CD14-positive monocyte (primary cell): ENCODE measurements around the gene AHI1. TPM values are rescaled to one million over a fixed set of nuclear protein-coding genes. Genes with fewer than 3 reads are reported as not detected.

Source experiments
- DNase-seq, 3 donors: peaks; one replicate each; pipeline ENCODE4 v3.0.0-alpha.2; 2011 to 2022
- H2AFZ ChIP-seq: 2 replicates; pipeline ENCODE4 v1.6.0; 2012; ENCODE audit warnings: mild to moderate bottlenecking, low read depth, low read length, inconsistent platforms; ENCODE audit not compliant: insufficient read depth, poor library complexity, severe bottlenecking
- H3K27ac ChIP-seq, 2 donors: 1 replicate in 1 of 2; 2 replicates in 1 of 2; pipeline ENCODE4 v1.5.1; 2012 to 2013; ENCODE audit warnings: low read length in 2 of 2, control low read depth in 1 of 2, inconsistent platforms in 1 of 2, low read depth in 1 of 2, mild to moderate bottlenecking in 1 of 2
- H3K27me3 ChIP-seq, 2 donors: one replicate each; pipeline versions ENCODE4 v1.6.0 to v1.6.1; 2011 to 2013; ENCODE audit warnings: low read length in 2 of 2; ENCODE audit not compliant: control insufficient read depth in 2 of 2, insufficient read depth in 2 of 2
- H3K36me3 ChIP-seq, 2 donors: replicated peaks in 1 of 2; 1 replicate in 1 of 2; 2 replicates in 1 of 2; pipeline versions ENCODE4 v1.5.1 to v1.6.1; 2012 to 2013; ENCODE audit warnings: low read length in 2 of 2, control low read depth in 1 of 2, inconsistent platforms in 1 of 2, mild to moderate bottlenecking in 1 of 2; ENCODE audit not compliant: insufficient read depth in 2 of 2, control insufficient read depth in 1 of 2
- H3K4me1 ChIP-seq, 2 donors: 1 replicate in 1 of 2; 2 replicates in 1 of 2; pipeline versions ENCODE4 v1.5.1 to v1.6.1; 2012 to 2013; ENCODE audit warnings: low read length in 2 of 2, control low read depth in 1 of 2, inconsistent platforms in 1 of 2, mild to moderate bottlenecking in 1 of 2, moderate library complexity in 1 of 2; ENCODE audit not compliant: insufficient read depth in 2 of 2, control insufficient read depth in 1 of 2
- H3K4me2 ChIP-seq: replicated peaks from 2 replicates; pipeline ENCODE3; 2012; ENCODE audit warnings: low read length, moderate library complexity, mild to moderate bottlenecking; ENCODE audit not compliant: poor library complexity, severe bottlenecking; ENCODE audit errors: extremely low read depth
- H3K4me3 ChIP-seq, 3 experiments: fragments of 200-600 bp in 1 of 3; sonication (generic) in 1 of 3; replicated peaks in 1 of 3; 1 replicate in 2 of 3; 2 replicates in 1 of 3; pipeline ENCODE4 v1.5.1; 2011 to 2013; ENCODE audit warnings: low read length in 3 of 3, mild to moderate bottlenecking in 3 of 3, control low read depth in 2 of 3, low read depth in 2 of 3, inconsistent platforms in 1 of 3, moderate library complexity in 1 of 3
- H3K79me2 ChIP-seq: 2 replicates; pipeline ENCODE4 v1.6.0; 2012; ENCODE audit warnings: mild to moderate bottlenecking, control low read depth, inconsistent platforms, low read length, moderate library complexity; ENCODE audit not compliant: insufficient read depth
- H3K9ac ChIP-seq: 2 replicates; pipeline ENCODE4 v1.6.0; 2017; ENCODE audit warnings: low read length, mild to moderate bottlenecking; ENCODE audit not compliant: insufficient read depth, poor library complexity, severe bottlenecking
- H3K9me3 ChIP-seq, 2 donors: replicated peaks in 1 of 2; 1 replicate in 1 of 2; 2 replicates in 1 of 2; pipeline versions ENCODE4 v1.5.1 to v1.6.1; 2012 to 2013; ENCODE audit warnings: low read length in 2 of 2, control low read depth in 1 of 2; ENCODE audit not compliant: control insufficient read depth in 1 of 2, insufficient read depth in 1 of 2
- H4K20me1 ChIP-seq: 2 replicates; pipeline ENCODE4 v1.6.0; 2012; ENCODE audit warnings: mild to moderate bottlenecking, low read length, control low read depth, moderate library complexity; ENCODE audit not compliant: insufficient read depth
- H3K27ac Mint-ChIP-seq, 7 donors: one replicate each; pipeline ENCODE4 v1.8.0; 2020; ENCODE audit warnings: mild to moderate bottlenecking in 7 of 7, mixed read lengths in 7 of 7, moderate library complexity in 6 of 7, inconsistent platforms in 2 of 7
- H3K27me3 Mint-ChIP-seq, 3 donors: one replicate each; pipeline ENCODE4 v1.8.0; 2021 to 2022; ENCODE audit warnings: low read depth in 3 of 3, mild to moderate bottlenecking in 3 of 3, mixed read lengths in 3 of 3, moderate library complexity in 3 of 3, inconsistent platforms in 1 of 3
- H3K36me3 Mint-ChIP-seq, 2 donors: one replicate each; pipeline ENCODE4 v1.8.0; 2020; ENCODE audit warnings: mixed read lengths in 2 of 2, inconsistent platforms in 1 of 2, mild to moderate bottlenecking in 1 of 2
- H3K4me1 Mint-ChIP-seq: one replicate; pipeline ENCODE4 v1.8.0; 2020; ENCODE audit warnings: mild to moderate bottlenecking, mixed read lengths
- H3K4me3 Mint-ChIP-seq, 2 donors: one replicate each; pipeline ENCODE4 v1.8.0; 2020; ENCODE audit warnings: mild to moderate bottlenecking in 2 of 2, mixed read lengths in 2 of 2, moderate library complexity in 1 of 2
- H3K9me3 Mint-ChIP-seq, 7 donors: one replicate each; pipeline ENCODE4 v1.8.0; 2020 to 2022; ENCODE audit warnings: mixed read lengths in 7 of 7, mild to moderate bottlenecking in 6 of 7, moderate library complexity in 6 of 7, inconsistent platforms in 2 of 7
- WGBS: methylation state at CpG from one replicate; pipeline ENCODE4 v1.1.5; 2013; ENCODE audit warnings: missing lambda C conversion rate; ENCODE audit not compliant: insufficient coverage; 5-methylcytosine and 5-hydroxymethylcytosine counted together
- intact Hi-C, 2 donors: fragments of 100-400 bp; cut with micrococcal nuclease; formaldehyde crosslinking; loops; one replicate each; pipeline versions ENCODE4 v1.15.0 to v1.15.1; 2023
- polyA plus RNA-seq, 3 donors: library from polyadenylated mRNA; depleted of rRNA in 1 of 3; unstranded in 2 of 3; stranded (reverse) in 1 of 3; fragments of 300-500 nt in 2 of 3; fragments of >200 nt in 1 of 3; fragmentation: Illumina TruSeq in 2 of 3; gene quantifications; 1 replicate in 2 of 3; 2 replicates in 1 of 3; pipeline ENCODE4 v1.2.3, GENCODE V29; 2012 to 2021
- TF ChIP-seq, protein P1 (sequence below): fragments of 200-600 bp; IDR thresholded peaks from one replicate; pipeline ENCODE4 v1.8.0; 2022; ENCODE audit warnings: antibody characterized with exemption, mild to moderate bottlenecking

The AHI1 gene
- polyA plus RNA-seq, 3 donors, result 0.91 to 2.8 (median 1.4) TPM

DNA sequence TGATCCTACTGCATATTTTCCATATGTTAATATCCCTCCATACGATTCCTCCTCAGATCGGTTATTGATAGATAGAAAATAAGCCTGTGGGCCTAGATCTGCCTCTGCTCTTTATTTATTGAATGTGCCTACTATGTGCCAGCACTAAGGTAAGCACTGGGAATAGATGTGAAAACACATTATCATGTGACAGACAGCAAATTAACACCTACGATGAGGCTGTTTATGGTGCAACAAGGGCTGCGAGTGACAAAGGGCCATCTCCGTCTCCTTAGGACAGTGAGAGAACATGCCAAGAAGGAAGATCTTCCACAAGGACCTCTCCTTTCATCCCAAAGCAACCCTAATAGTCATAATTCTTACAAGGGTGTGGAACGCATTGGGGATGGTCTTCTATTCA, 225.9 kb downstream of the AHI1 start:
- Histone ChIP-seq H2AFZ (no peak overlapping the region), H3K4me3 (no peak overlapping the region), H3K4me1 (peaks cover 12 to 21% of the 10 kb centered on the region in 2 donors), H4K20me1 (no peaks in the 10 kb centered on the region), H3K27ac (no peak overlapping the region), H3K9me3 (no peaks in the 10 kb centered on the region), H3K79me2 (no peaks in the 10 kb centered on the region), H3K9ac (no peak overlapping the region), H3K27me3 (no peaks in the 10 kb centered on the region), H3K36me3 (no peaks in the 10 kb centered on the region), H3K4me2 (no peak overlapping the region)
- peaks cover 25% of the 10 kb centered on the region for H3K4me1 Mint-ChIP-seq
- H3K4me3 Mint-ChIP-seq, result no peak overlapping the region
- no peak overlapping the region for H3K27ac Mint-ChIP-seq
- no CpG with 5 or more reads among the region's 6 CpGs for WGBS
- H3K27me3 Mint-ChIP-seq, result peaks cover 0 to 1% (median 0%) of the 10 kb centered on the region in 3 donors
- TF ChIP-seq, protein P1, sequence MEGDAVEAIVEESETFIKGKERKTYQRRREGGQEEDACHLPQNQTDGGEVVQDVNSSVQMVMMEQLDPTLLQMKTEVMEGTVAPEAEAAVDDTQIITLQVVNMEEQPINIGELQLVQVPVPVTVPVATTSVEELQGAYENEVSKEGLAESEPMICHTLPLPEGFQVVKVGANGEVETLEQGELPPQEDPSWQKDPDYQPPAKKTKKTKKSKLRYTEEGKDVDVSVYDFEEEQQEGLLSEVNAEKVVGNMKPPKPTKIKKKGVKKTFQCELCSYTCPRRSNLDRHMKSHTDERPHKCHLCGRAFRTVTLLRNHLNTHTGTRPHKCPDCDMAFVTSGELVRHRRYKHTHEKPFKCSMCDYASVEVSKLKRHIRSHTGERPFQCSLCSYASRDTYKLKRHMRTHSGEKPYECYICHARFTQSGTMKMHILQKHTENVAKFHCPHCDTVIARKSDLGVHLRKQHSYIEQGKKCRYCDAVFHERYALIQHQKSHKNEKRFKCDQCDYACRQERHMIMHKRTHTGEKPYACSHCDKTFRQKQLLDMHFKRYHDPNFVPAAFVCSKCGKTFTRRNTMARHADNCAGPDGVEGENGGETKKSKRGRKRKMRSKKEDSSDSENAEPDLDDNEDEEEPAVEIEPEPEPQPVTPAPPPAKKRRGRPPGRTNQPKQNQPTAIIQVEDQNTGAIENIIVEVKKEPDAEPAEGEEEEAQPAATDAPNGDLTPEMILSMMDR, result no peak
- no peaks in the 10 kb centered on the region for H3K9me3 Mint-ChIP-seq
- intact Hi-C loops, result no loop called here
- DNase-seq, result no peak
- H3K36me3 Mint-ChIP-seq, result no peaks in the 10 kb centered on the region

DNA sequence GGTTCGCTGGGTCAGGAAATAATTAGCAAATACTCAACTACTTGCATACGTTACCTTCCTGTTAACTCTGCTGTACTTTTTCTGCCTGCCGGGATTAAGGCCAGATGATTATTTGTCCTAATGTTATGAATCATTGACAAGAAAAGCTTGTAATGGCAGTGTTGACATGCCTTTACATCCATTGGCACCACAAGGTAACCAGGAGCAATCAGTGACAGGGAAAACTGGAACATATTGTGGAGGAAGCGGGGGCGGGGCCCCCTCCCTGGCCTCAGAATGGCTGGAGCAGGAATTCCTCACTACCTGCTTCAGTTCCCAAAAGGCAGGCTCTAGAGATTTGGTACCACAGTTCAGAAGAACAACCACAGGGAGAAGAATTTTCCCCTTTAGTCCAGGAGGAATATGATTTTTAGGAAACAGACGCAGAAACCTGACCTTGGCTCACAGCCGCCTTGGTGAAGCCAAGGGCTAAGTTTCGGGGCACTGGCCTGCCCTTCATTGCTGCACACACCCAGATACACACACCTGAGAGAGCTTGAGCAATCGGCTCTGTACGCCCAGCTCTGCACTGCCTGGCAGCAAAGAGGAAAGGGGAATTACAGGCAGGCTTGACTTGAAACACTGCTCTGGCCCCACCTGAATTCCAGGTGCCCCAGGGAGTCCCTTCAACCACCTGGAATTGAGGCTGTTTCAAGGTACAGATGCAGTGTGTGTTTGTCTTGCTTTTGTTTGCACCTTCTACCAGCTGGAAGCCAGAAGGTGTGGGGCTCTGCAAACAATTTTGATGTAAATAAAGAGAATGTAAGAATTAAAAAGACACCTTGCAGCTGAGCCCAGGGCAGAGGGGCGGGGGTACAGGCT, 226.6 kb downstream of the AHI1 start:
- Histone ChIP-seq H3K27me3 (no peaks in the 10 kb centered on the region), H3K79me2 (no peaks in the 10 kb centered on the region), H3K27ac (no peak overlapping the region), H3K36me3 (no peaks in the 10 kb centered on the region), H2AFZ (peak overlapping the region; percentile 60), H3K4me3 (no peak overlapping the region), H3K4me1 (peaks cover 12 to 21% of the 10 kb centered on the region in 2 donors), H3K9ac (no peak overlapping the region), H4K20me1 (no peaks in the 10 kb centered on the region), H3K9me3 (no peaks in the 10 kb centered on the region), H3K4me2 (peak overlapping the region; percentile 19)
- intact Hi-C loops, result no loop called here
- H3K4me3 Mint-ChIP-seq, result peak overlapping the region in 1 of 2 donors; percentile 24
- H3K36me3 Mint-ChIP-seq, result no peaks in the 10 kb centered on the region
- peaks cover 25% of the 10 kb centered on the region for H3K4me1 Mint-ChIP-seq
- H3K27ac Mint-ChIP-seq, result no peak overlapping the region
- peaks cover 0 to 2% (median 1%) of the 10 kb centered on the region in 3 donors for H3K27me3 Mint-ChIP-seq
- WGBS, result 100% methylated on average over 2 of the region's 11 CpGs
- DNase-seq, result no peak
- TF ChIP-seq, protein P1, result no peak
- H3K9me3 Mint-ChIP-seq, result no peaks in the 10 kb centered on the region
